Measurements from ENCODE around the gene PGK1. TPM values are rescaled to one million over a fixed set of nuclear protein-coding genes. Genes with fewer than 3 reads are reported as not detected.

PGK1 gene
- total and polyA plus RNA-seq, 9 of the 15 experiments (the other 6 are each of a cell fraction or from before 2014, with no cell fraction given) = 199 to 1,378 (median 378) TPM

- Histone ChIP-seq H3K27me3 (ENCODE audit: control insufficient read depth in 2 of 2, insufficient read depth in 2 of 2, low read length in 2 of 2) (no peaks in the 10 kb centered on the region), H3K79me2 (ENCODE audit: control insufficient read depth, insufficient read depth, low read length) (no peaks in the 10 kb centered on the region), H3K9ac (ENCODE audit: insufficient read depth in 1 of 2, low read depth in 2 of 2, low read length in 2 of 2) (no peak overlapping the region), H4K20me1 (replicated peaks; ENCODE audit: control insufficient read depth, insufficient read depth, low read length) (no peaks in the 10 kb centered on the region), H3K27ac (ENCODE audit: extremely low read depth, low read depth, low read length) (no peak overlapping the region), H3K9me1 (ENCODE audit: control insufficient read depth, insufficient read depth, low read length) (no peaks in the 10 kb centered on the region), H3K4me3 (no peak overlapping the region), H2AFZ (ENCODE audit: low read depth, low read length) (no peak overlapping the region), H3K4me1 (replicated peaks in 1 of 2; ENCODE audit: control insufficient read depth in 2 of 2, insufficient read depth in 2 of 2, low read length in 2 of 2) (no peaks in the 10 kb centered on the region), H3K4me2 (ENCODE audit: insufficient read depth, low read length) (no peak overlapping the region), H3K36me3 (ENCODE audit: control insufficient read depth, insufficient read depth, low read length) (no peaks in the 10 kb centered on the region), H3K9me3 (replicated peaks; ENCODE audit: control insufficient read depth, insufficient read depth, low read depth, low read length) (no peaks in the 10 kb centered on the region; the same call in 1 of the 2 replicates)
- WGBS (ENCODE audit: insufficient coverage, low coverage, missing lambda C conversion rate) = 25% methylated on average over 1 of the region's 1 CpG
- FAIRE-seq (no peak), ATAC-seq (no peak), DNase-seq (ENCODE audit: extremely low read depth in 1 of 4, low spot score in 3 of 4) (no peak)
- ChIA-PET POLR2A (no interaction called here), CTCF (ENCODE audit: low intra/inter-chr PET ratio) (no interaction called here)
- TF ChIP-seq FOXM1 (IDR thresholded peaks at IDR 0.05; ENCODE audit: low read depth) (no peak), FOXM1 (CRISPR knock-in tag; IDR thresholded peaks at IDR 0.05; ENCODE audit: low read depth) (no peak), GTF2A2 (tag; IDR thresholded peaks at IDR 0.05) (no peak), BDP1 (IDR thresholded peaks at IDR 0.05; ENCODE audit: insufficient read depth, insufficient read length) (no peak), KDM5B (IDR thresholded peaks at IDR 0.05; ENCODE audit: insufficient replicate concordance, low read depth, low read length) (no peak)
- in situ Hi-C loops (cut with MboI) = no loop called here
- intact Hi-C loops (cut with micrococcal nuclease) = no loop called here
- BruUV-seq (replicated peaks) = no TSS peak
Observed at GRCh38 chrX:78066110-78066509, 37.9 kb upstream of the PGK1 start.

DNA sequence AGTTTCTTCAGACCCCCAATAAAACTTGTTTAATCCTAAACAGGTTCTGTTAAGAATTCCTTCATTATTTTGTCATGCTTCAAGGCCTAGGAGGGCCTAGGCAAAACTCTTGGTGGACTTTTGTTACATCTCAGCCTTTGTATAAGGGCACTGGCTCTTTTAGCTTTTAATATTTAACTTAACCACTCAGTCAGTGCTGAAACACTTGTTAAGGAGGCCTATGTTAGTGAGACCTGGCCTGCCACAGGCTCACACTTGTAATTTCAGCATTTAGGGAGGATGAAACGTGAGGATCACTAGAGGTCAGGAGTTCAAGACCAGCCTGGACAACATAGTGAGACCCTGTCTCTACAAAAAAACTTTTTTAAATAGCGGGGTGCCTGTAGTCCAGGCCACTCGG, 32.7 kb upstream of the PGK1 start:
- WGBS (ENCODE audit: insufficient coverage, low coverage, missing lambda C conversion rate) = 5% methylated on average over 3 of the region's 3 CpGs
- TF ChIP-seq, protein P1, sequence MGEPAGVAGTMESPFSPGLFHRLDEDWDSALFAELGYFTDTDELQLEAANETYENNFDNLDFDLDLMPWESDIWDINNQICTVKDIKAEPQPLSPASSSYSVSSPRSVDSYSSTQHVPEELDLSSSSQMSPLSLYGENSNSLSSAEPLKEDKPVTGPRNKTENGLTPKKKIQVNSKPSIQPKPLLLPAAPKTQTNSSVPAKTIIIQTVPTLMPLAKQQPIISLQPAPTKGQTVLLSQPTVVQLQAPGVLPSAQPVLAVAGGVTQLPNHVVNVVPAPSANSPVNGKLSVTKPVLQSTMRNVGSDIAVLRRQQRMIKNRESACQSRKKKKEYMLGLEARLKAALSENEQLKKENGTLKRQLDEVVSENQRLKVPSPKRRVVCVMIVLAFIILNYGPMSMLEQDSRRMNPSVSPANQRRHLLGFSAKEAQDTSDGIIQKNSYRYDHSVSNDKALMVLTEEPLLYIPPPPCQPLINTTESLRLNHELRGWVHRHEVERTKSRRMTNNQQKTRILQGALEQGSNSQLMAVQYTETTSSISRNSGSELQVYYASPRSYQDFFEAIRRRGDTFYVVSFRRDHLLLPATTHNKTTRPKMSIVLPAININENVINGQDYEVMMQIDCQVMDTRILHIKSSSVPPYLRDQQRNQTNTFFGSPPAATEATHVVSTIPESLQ (CRISPR knock-in tag; IDR thresholded peaks at IDR 0.05) = no peak
- TF ChIP-seq PTTG1 (tag; IDR thresholded peaks at IDR 0.05; ENCODE audit: low read depth) (no peak), ZFP30 (CRISPR knock-in tag; IDR thresholded peaks at IDR 0.05; ENCODE audit: borderline replicate concordance) (no peak), CXXC5 (CRISPR knock-in tag; IDR thresholded peaks at IDR 0.05) (no peak), CHCHD3 (CRISPR knock-in tag; IDR thresholded peaks at IDR 0.05) (no peak), CHD4 (IDR thresholded peaks at IDR 0.05; ENCODE audit: insufficient read depth, insufficient replicate concordance, low read depth, low read length, poor library complexity, severe bottlenecking) (no peak), ZNF324 (CRISPR knock-in tag; IDR thresholded peaks at IDR 0.05) (no peak), BRCA1 (IDR thresholded peaks at IDR 0.05) (no peak), BRCA1 (CRISPR knock-in tag; IDR thresholded peaks at IDR 0.05) (no peak), MED1 (CRISPR knock-in tag; IDR thresholded peaks at IDR 0.05; ENCODE audit: borderline replicate concordance) (no peak), PHF21A (IDR thresholded peaks at IDR 0.05; ENCODE audit: borderline replicate concordance, low read depth) (no peak), POU5F1 (IDR thresholded peaks at IDR 0.05; ENCODE audit: borderline replicate concordance, low read depth, low read length, partially characterized antibody) (no peak)

More for the DNA sequence above, 32.7 kb upstream of the PGK1 start:
- ChIA-PET CTCF (ENCODE audit: low intra/inter-chr PET ratio) (no interaction called here), POLR2A (no interaction called here)
- intact Hi-C loops (cut with micrococcal nuclease) = no loop called here
- no peak overlapping the region for H3K9ac ChIP-seq (ENCODE audit: insufficient read depth in 1 of 2, low read depth in 2 of 2, low read length in 2 of 2)
- no peak overlapping the region for H3K27ac ChIP-seq (ENCODE audit: extremely low read depth, low read depth, low read length)
- BruUV-seq (replicated peaks) = no TSS peak
- H3K9me3 ChIP-seq (replicated peaks; ENCODE audit: control insufficient read depth, insufficient read depth, low read depth, low read length) = no peaks in the 10 kb centered on the region; the same call in 1 of the 2 replicates
- in situ Hi-C loops (cut with MboI) = no loop called here
- ATAC-seq (no peak), FAIRE-seq (no peak), DNase-seq (ENCODE audit: extremely low read depth in 1 of 4, low spot score in 3 of 4) (no peak)
- no peak overlapping the region for H2AFZ ChIP-seq (ENCODE audit: low read depth, low read length)
- H3K4me1 ChIP-seq (replicated peaks in 1 of 2; ENCODE audit: control insufficient read depth in 2 of 2, insufficient read depth in 2 of 2, low read length in 2 of 2) = no peaks in the 10 kb centered on the region
- H3K4me2 ChIP-seq (ENCODE audit: insufficient read depth, low read length) = no peak overlapping the region
- H4K20me1 ChIP-seq (replicated peaks; ENCODE audit: control insufficient read depth, insufficient read depth, low read length) = no peaks in the 10 kb centered on the region
- H3K27me3 ChIP-seq (ENCODE audit: control insufficient read depth in 2 of 2, insufficient read depth in 2 of 2, low read length in 2 of 2) = no peaks in the 10 kb centered on the region
- no peaks in the 10 kb centered on the region for H3K9me1 ChIP-seq (ENCODE audit: control insufficient read depth, insufficient read depth, low read length)
- H3K79me2 ChIP-seq (ENCODE audit: control insufficient read depth, insufficient read depth, low read length) = no peaks in the 10 kb centered on the region
- H3K4me3 ChIP-seq = no peak overlapping the region
- H3K36me3 ChIP-seq (ENCODE audit: control insufficient read depth, insufficient read depth, low read length) = no peaks in the 10 kb centered on the region

Data from K562 (cell line).